OCI-LY3 (cell line): ENCODE measurements around the gene SRD5A1.

ENCODE experiments used
- H2AFZ ChIP-seq: fragments of 200-600, 300-600 bp; shearing (Covaris generic); 2 replicates; pipeline ENCODE4 v1.6.0; 2014; ENCODE audit warnings: antibody characterized with exemption, low read depth, low read length
- H3K27ac ChIP-seq: fragments of 200-600, 300-600 bp; sonication (generic); 2 replicates; pipeline ENCODE4 v1.5.1; 2014; ENCODE audit warnings: mild to moderate bottlenecking, low read length, moderate library complexity, mixed read lengths
- H3K27me3 ChIP-seq: fragments of 200-600, 300-600 bp; sonication (generic); 2 replicates; pipeline ENCODE4 v1.6.1; 2014; ENCODE audit warnings: low read depth, low read length, mixed read lengths
- H3K36me3 ChIP-seq: fragments of 200-600, 300-600 bp; sonication (generic); replicated peaks from 2 replicates; pipeline ENCODE3; 2014; ENCODE audit warnings: low read depth, low read length, mixed read lengths
- H3K4me1 ChIP-seq: fragments of 300-600, 200-600 bp; sonication (generic); 2 replicates; pipeline ENCODE4 v1.6.1; 2014; ENCODE audit warnings: low read length, mixed read lengths
- H3K4me2 ChIP-seq: fragments of 200-600, 300-600 bp; sonication (generic); 2 replicates; pipeline ENCODE4 v1.6.1; 2014; ENCODE audit warnings: low read length, mixed read lengths
- H3K4me3 ChIP-seq: fragments of 300-600, 200-600 bp; sonication (generic); 2 replicates; pipeline ENCODE4 v1.5.1; 2014; ENCODE audit warnings: antibody characterized with exemption, mild to moderate bottlenecking, low read length, moderate library complexity
- H3K79me2 ChIP-seq: fragments of 300-600, 200-600 bp; shearing (Covaris generic); 2 replicates; pipeline ENCODE4 v1.6.1; 2014; ENCODE audit warnings: mild to moderate bottlenecking, low read length, mixed read lengths
- H3K9ac ChIP-seq: fragments of 300-600, 200-600 bp; shearing (Covaris generic); 2 replicates; pipeline ENCODE4 v1.6.0; 2014; ENCODE audit warnings: mild to moderate bottlenecking, low read length, moderate library complexity
- H3K9me3 ChIP-seq: fragments of 200-600, 300-600 bp; shearing (Covaris generic); 2 replicates; pipeline ENCODE4 v1.6.1; 2014; ENCODE audit warnings: low read length, mixed read lengths; ENCODE audit not compliant: insufficient read depth
- H4K20me1 ChIP-seq: fragments of 200-600, 300-600 bp; sonication (generic); 2 replicates; pipeline ENCODE4 v1.6.1; 2016; ENCODE audit warnings: low read length, mixed read lengths; ENCODE audit not compliant: insufficient read depth
- CTCF ChIP-seq: fragments of 200-600, 300-600 bp; sonication (generic); IDR thresholded peaks from 2 replicates; pipeline ENCODE4 v1.5.1; 2014; ENCODE audit warnings: antibody characterized with exemption, low read length, low read depth
- EZH2phosphoT487 ChIP-seq: fragments of 200-600 bp; shearing (Covaris generic); IDR thresholded peaks from 2 replicates; pipeline ENCODE4 v1.6.1; 2018; ENCODE audit warnings: antibody characterized with exemption, mixed run types, low read depth

SRD5A1 gene

GRCh38 chr5:6686501-6686900, 53.3 kb downstream of the SRD5A1 start:
- H4K20me1 ChIP-seq, result no peaks in the 10 kb centered on the region
- TF ChIP-seq CTCF, result no peak
- TF ChIP-seq EZH2phosphoT487, result no peak
- no peaks in the 10 kb centered on the region for H3K36me3 ChIP-seq
- no peak overlapping the region for H3K4me3 ChIP-seq
- H2AFZ ChIP-seq, result no peak overlapping the region
- no peak overlapping the region for H3K27ac ChIP-seq
- H3K9ac ChIP-seq, result no peak overlapping the region
- H3K9me3 ChIP-seq, result no peaks in the 10 kb centered on the region
- H3K79me2 ChIP-seq, result no peaks in the 10 kb centered on the region
- H3K4me1 ChIP-seq, result no peaks in the 10 kb centered on the region
- no peak overlapping the region for H3K4me2 ChIP-seq
- no peaks in the 10 kb centered on the region for H3K27me3 ChIP-seq

- Histone ChIP-seq H3K36me3 (no peaks in the 10 kb centered on the region), H3K4me1 (no peaks in the 10 kb centered on the region), H3K4me2 (no peak overlapping the region), H3K9me3 (no peaks in the 10 kb centered on the region), H4K20me1 (no peaks in the 10 kb centered on the region), H3K27me3 (no peaks in the 10 kb centered on the region), H3K9ac (no peak overlapping the region), H2AFZ (no peak overlapping the region), H3K79me2 (no peaks in the 10 kb centered on the region), H3K27ac (no peak overlapping the region), H3K4me3 (no peak overlapping the region)
- TF ChIP-seq EZH2phosphoT487, result no peak
- TF ChIP-seq CTCF, result no peak
These were observed 53.7 kb downstream of the SRD5A1 start for GRCh38 chr5:6686915-6687409.

- no peak overlapping the region for H3K4me3 ChIP-seq
- H3K27me3 ChIP-seq, result no peaks in the 10 kb centered on the region
- H3K36me3 ChIP-seq, result no peaks in the 10 kb centered on the region
- H3K4me2 ChIP-seq, result no peak overlapping the region
- TF ChIP-seq EZH2phosphoT487, result no peak
- no peak for TF ChIP-seq CTCF
- no peak overlapping the region for H3K27ac ChIP-seq
- no peaks in the 10 kb centered on the region for H3K79me2 ChIP-seq
- no peaks in the 10 kb centered on the region for H3K9me3 ChIP-seq
- no peaks in the 10 kb centered on the region for H3K4me1 ChIP-seq
- no peaks in the 10 kb centered on the region for H4K20me1 ChIP-seq
- H3K9ac ChIP-seq, result no peak overlapping the region
- no peak overlapping the region for H2AFZ ChIP-seq
These were observed 54.3 kb downstream of the SRD5A1 start for GRCh38 chr5:6687505-6687904.

GRCh38 chr5:6692906-6693305, 59.7 kb downstream of the SRD5A1 start:
- Histone ChIP-seq H3K4me2 (no peak overlapping the region), H3K36me3 (no peaks in the 10 kb centered on the region), H3K27ac (no peak overlapping the region), H3K4me3 (no peak overlapping the region), H3K79me2 (no peaks in the 10 kb centered on the region), H3K9ac (no peak overlapping the region), H2AFZ (no peak overlapping the region), H3K27me3 (no peaks in the 10 kb centered on the region), H4K20me1 (no peaks in the 10 kb centered on the region), H3K4me1 (no peaks in the 10 kb centered on the region), H3K9me3 (no peaks in the 10 kb centered on the region)
- TF ChIP-seq EZH2phosphoT487 (no peak), CTCF (no peak)
